IMR-90 (cell line): ENCODE results near the gene GABPB2. TPM values are rescaled to one million over a fixed set of nuclear protein-coding genes. Genes with fewer than 3 reads are reported as not detected.

Experiments used
- ATAC-seq: fragments of 200-7000 bp; cut with Tn5 transposase; 2 replicates; pipeline ENCODE4 v1.9.1; 2020; ENCODE audit warnings: low read depth, mild to moderate bottlenecking, moderate library complexity
- BruUV-seq: library from RNA; stranded (reverse); fragments of 400-500 nt; replicated peaks from 2 replicates; lab custom pipeline; 2021; lab: Mats Ljungman, UMichigan
- CTCF ChIA-PET: fragments of 300-600 bp; formaldehyde crosslinking; extraction: SDS; loops from one replicate; lab custom pipeline; 2021; ENCODE audit warnings: antibody characterized with exemption; lab: Yijun Ruan, JAX
- POLR2A ChIA-PET: fragments of 300-600 bp; sonication (Branson Sonifier 250); formaldehyde crosslinking; loops from one replicate; lab custom pipeline; 2022; ENCODE audit warnings: antibody characterized with exemption; ENCODE audit not compliant: unreplicated experiment; lab: Charles Lee
- DNase-seq: peaks from one replicate; pipeline ENCODE4 v3.0.0; 2013
- H2AFZ ChIP-seq: replicated peaks from 2 replicates; pipeline ENCODE3; 2013; ENCODE audit warnings: low read length, mild to moderate bottlenecking; ENCODE audit not compliant: poor library complexity
- H2AK5ac ChIP-seq: 2 replicates; pipeline ENCODE4 v1.6.1; 2013; ENCODE audit warnings: low read depth, low read length, inconsistent platforms
- H2AK9ac ChIP-seq: replicated peaks from 2 replicates; pipeline ENCODE3; 2013; ENCODE audit warnings: mild to moderate bottlenecking, low read depth, low read length, moderate library complexity; ENCODE audit not compliant: poor library complexity
- H2BK120ac ChIP-seq: 2 replicates; pipeline ENCODE4 v1.6.1; 2013; ENCODE audit warnings: low read depth, low read length, inconsistent platforms
- H2BK15ac ChIP-seq: 3 replicates; pipeline ENCODE4 v1.6.1; 2013; ENCODE audit warnings: low read depth, low read length, inconsistent platforms
- H2BK20ac ChIP-seq: 2 replicates; pipeline ENCODE4 v1.6.1; 2013; ENCODE audit warnings: low read depth, mild to moderate bottlenecking, inconsistent platforms, low read length, moderate library complexity
- H2BK5ac ChIP-seq: 2 replicates; pipeline ENCODE4 v1.6.1; 2013; ENCODE audit warnings: mild to moderate bottlenecking, low read depth, low read length, inconsistent platforms; ENCODE audit not compliant: poor library complexity, severe bottlenecking
- H3K14ac ChIP-seq: replicated peaks from 2 replicates; pipeline ENCODE4 v1.6.1; 2013; ENCODE audit warnings: low read depth, low read length, inconsistent platforms
- H3K18ac ChIP-seq: 2 replicates; pipeline ENCODE4 v1.6.1; 2013; ENCODE audit warnings: low read depth, low read length, control low read depth
- H3K23ac ChIP-seq: 2 replicates; pipeline ENCODE4 v1.6.1; 2013; ENCODE audit warnings: low read depth, low read length, inconsistent platforms
- H3K27ac ChIP-seq: 2 replicates; pipeline ENCODE4 v1.5.1; 2013; ENCODE audit warnings: mild to moderate bottlenecking, control low read depth, low read length; ENCODE audit not compliant: insufficient read depth
- H3K27me3 ChIP-seq: 2 replicates; pipeline ENCODE4 v1.6.1; 2013; ENCODE audit warnings: low read length; ENCODE audit not compliant: control insufficient read depth, insufficient read depth
- H3K36me3 ChIP-seq: 2 replicates; pipeline ENCODE4 v1.6.1; 2013; ENCODE audit warnings: low read length, mixed read lengths; ENCODE audit not compliant: control insufficient read depth, insufficient read depth
- H3K4ac ChIP-seq: 2 replicates; pipeline ENCODE4 v1.6.1; 2013; ENCODE audit warnings: low read depth, low read length, inconsistent platforms
- H3K4me1 ChIP-seq: 2 replicates; pipeline ENCODE4 v1.6.1; 2013; ENCODE audit warnings: low read length, mixed read lengths; ENCODE audit not compliant: control insufficient read depth, insufficient read depth
- H3K4me2 ChIP-seq: 2 replicates; pipeline ENCODE4 v1.6.1; 2013; ENCODE audit warnings: low read depth, mild to moderate bottlenecking, control low read depth, low read length, moderate library complexity
- H3K4me3 ChIP-seq: 2 replicates; pipeline ENCODE4 v1.5.1; 2013; ENCODE audit warnings: low read depth, mild to moderate bottlenecking, control low read depth, low read length, moderate library complexity; ENCODE audit not compliant: insufficient read depth
- H3K56ac ChIP-seq: 2 replicates; pipeline ENCODE4 v1.6.1; 2013; ENCODE audit warnings: low read length, inconsistent platforms; ENCODE audit not compliant: insufficient read depth; ENCODE audit errors: extremely low read depth
- H3K79me1 ChIP-seq, 2 experiments: 2 replicates each; pipeline ENCODE4 v1.6.1; 2013; ENCODE audit warnings: low read length in 2 of 2, inconsistent platforms in 1 of 2, low read depth in 1 of 2
- H3K9ac ChIP-seq: 2 replicates; pipeline ENCODE4 v1.6.1; 2013; ENCODE audit warnings: low read depth, low read length, control low read depth
- H3K9me1 ChIP-seq: 2 replicates; pipeline ENCODE4 v1.6.1; 2013; ENCODE audit warnings: low read length, inconsistent platforms; ENCODE audit not compliant: insufficient read depth
- H3K9me3 ChIP-seq: 2 replicates; pipeline ENCODE4 v1.6.1; 2013; ENCODE audit warnings: low read length; ENCODE audit not compliant: control insufficient read depth, insufficient read depth
- H4K20me1 ChIP-seq: 2 replicates; pipeline ENCODE4 v1.6.1; 2013; ENCODE audit warnings: low read length, inconsistent platforms; ENCODE audit not compliant: insufficient read depth
- H4K5ac ChIP-seq: 2 replicates; pipeline ENCODE4 v1.6.1; 2013; ENCODE audit warnings: mild to moderate bottlenecking, low read depth, low read length, control low read depth
- H4K8ac ChIP-seq, 2 experiments: 2 replicates each; pipeline ENCODE4 v1.6.1; 2013; ENCODE audit warnings: low read depth in 2 of 2, low read length in 2 of 2, control low read depth in 1 of 2, inconsistent platforms in 1 of 2
- H4K91ac ChIP-seq: 2 replicates; pipeline ENCODE4 v1.6.1; 2013; ENCODE audit warnings: low read depth, low read length, inconsistent platforms; ENCODE audit not compliant: insufficient read depth
- BHLHE40 ChIP-seq: fragments of 150-350 bp; IDR thresholded peaks from 2 replicates; pipeline ENCODE4 v1.6.1; 2016; ENCODE audit warnings: mild to moderate bottlenecking, low read depth, low read length
- CEBPB ChIP-seq: IDR thresholded peaks from 2 replicates; pipeline ENCODE4 v1.6.1; 2012; ENCODE audit warnings: low read depth, low read length, improper control_type of control experiment
- CHD1 ChIP-seq: IDR thresholded peaks from 2 replicates; pipeline ENCODE4 v1.6.1; 2012; ENCODE audit warnings: low read depth, low read length, improper control_type of control experiment
- MAFK ChIP-seq: IDR thresholded peaks from 2 replicates; pipeline ENCODE4 v1.6.1; 2012; ENCODE audit warnings: low read depth, low read length, improper control_type of control experiment
- MAZ ChIP-seq: IDR thresholded peaks from 2 replicates; pipeline ENCODE4 v1.6.1; 2012; ENCODE audit warnings: low read depth, mild to moderate bottlenecking, low read length, improper control_type of control experiment, moderate library complexity, borderline replicate concordance
- MXI1 ChIP-seq: IDR thresholded peaks from 2 replicates; pipeline ENCODE4 v1.6.1; 2012; ENCODE audit warnings: low read depth, mild to moderate bottlenecking, low read length, moderate library complexity, borderline replicate concordance
- POLR2A ChIP-seq: IDR thresholded peaks from 2 replicates; pipeline ENCODE4 v1.6.1; 2012; ENCODE audit warnings: mild to moderate bottlenecking, low read depth, low read length
- RAD21 ChIP-seq: IDR thresholded peaks from 2 replicates; pipeline ENCODE4 v1.6.1; 2012; ENCODE audit warnings: low read length, improper control_type of control experiment
- RCOR1 ChIP-seq: IDR thresholded peaks from 2 replicates; pipeline ENCODE4 v1.6.1; 2012; ENCODE audit warnings: mild to moderate bottlenecking, low read length, improper control_type of control experiment; ENCODE audit not compliant: insufficient replicate concordance
- SMC3 ChIP-seq: fragments of 150-350 bp; IDR thresholded peaks from 2 replicates; pipeline ENCODE4 v1.6.1; 2016; ENCODE audit warnings: low read depth, mild to moderate bottlenecking, antibody characterized with exemption, low read length, moderate library complexity
- WGBS, 2 experiments: methylation state at CpG; one replicate each; pipeline versions ENCODE4 v1.1.5 to v1.1.7; 2013; ENCODE audit warnings: missing lambda C conversion rate in 2 of 2; ENCODE audit not compliant: insufficient read length in 1 of 2; ENCODE audit errors: extremely low coverage in 2 of 2; 5-methylcytosine and 5-hydroxymethylcytosine counted together
- dilution Hi-C: fragments of 300-500 bp; cut with HindIII; formaldehyde crosslinking; loops from one replicate; pipeline ENCODE4 v1.14.3; 2018; ENCODE audit warnings: low sequenced_read_pairs; ENCODE audit not compliant: unreplicated experiment
- in situ Hi-C: fragments of 300-500 bp; cut with MboI; formaldehyde crosslinking; loops from 3 replicates; pipeline ENCODE4 v1.14.3; 2019; ENCODE audit warnings: low sequenced_read_pairs, inconsistent platforms, mixed read lengths
- intact Hi-C: fragments of 100-400 bp; cut with micrococcal nuclease; formaldehyde crosslinking; loops from 2 replicates; pipeline ENCODE4 v1.10.0; 2022
- polyA plus RNA-seq, 3 experiments: library from polyadenylated mRNA; depleted of rRNA; stranded (reverse); fragments of >200 nt; gene quantifications; 2 replicates each; pipeline ENCODE4 v1.2.3, GENCODE V29; 2012; ENCODE audit warnings: low replicate concordance in 1 of 3
- total RNA-seq: library from RNA; depleted of rRNA; stranded (reverse); fragments of >200 nt; gene quantifications from 2 replicates; pipeline ENCODE4 v1.2.3, GENCODE V29; 2012
- TF ChIP-seq, protein P1 (sequence below): conservative IDR thresholded peaks from 2 replicates; pipeline ENCODE4 v1.5.1; 2012; ENCODE audit warnings: mild to moderate bottlenecking, low read depth, low read length, improper control_type of control experiment
- TF ChIP-seq, protein P2 (sequence below): fragments of 150-350 bp; IDR thresholded peaks from 2 replicates; pipeline ENCODE4 v1.6.1; 2016; ENCODE audit warnings: low read depth, mild to moderate bottlenecking, low read length, moderate library complexity, borderline replicate concordance
- TF ChIP-seq, protein P3 (sequence below): fragments of 150-350 bp; IDR thresholded peaks from 2 replicates; pipeline ENCODE4 v1.6.1; 2017; ENCODE audit warnings: mild to moderate bottlenecking, antibody characterized with exemption, low read length, low read depth

GABPB2 gene
- total and polyA plus RNA-seq, 2 of the 4 experiments (the other 2 are of a cell fraction): 7.5 to 12.9 TPM

DNA sequence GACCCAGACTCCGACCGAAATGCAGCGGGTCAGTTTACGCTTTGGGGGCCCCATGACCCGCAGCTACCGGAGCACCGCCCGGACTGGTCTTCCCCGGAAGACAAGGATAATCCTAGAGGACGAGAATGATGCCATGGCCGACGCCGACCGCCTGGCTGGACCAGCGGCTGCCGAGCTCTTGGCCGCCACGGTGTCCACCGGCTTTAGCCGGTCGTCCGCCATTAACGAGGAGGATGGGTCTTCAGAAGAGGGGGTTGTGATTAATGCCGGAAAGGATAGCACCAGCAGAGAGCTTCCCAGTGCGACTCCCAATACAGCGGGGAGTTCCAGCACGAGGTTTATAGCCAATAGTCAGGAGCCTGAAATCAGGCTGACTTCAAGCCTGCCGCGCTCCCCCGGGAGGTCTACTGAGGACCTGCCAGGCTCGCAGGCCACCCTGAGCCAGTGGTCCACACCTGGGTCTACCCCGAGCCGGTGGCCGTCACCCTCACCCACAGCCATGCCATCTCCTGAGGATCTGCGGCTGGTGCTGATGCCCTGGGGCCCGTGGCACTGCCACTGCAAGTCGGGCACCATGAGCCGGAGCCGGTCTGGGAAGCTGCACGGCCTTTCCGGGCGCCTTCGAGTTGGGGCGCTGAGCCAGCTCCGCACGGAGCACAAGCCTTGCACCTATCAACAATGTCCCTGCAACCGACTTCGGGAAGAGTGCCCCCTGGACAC is 22.5 kb upstream of the GABPB2 start:
- Histone ChIP-seq H2BK5ac (peak overlapping the region; percentile 62), H3K36me3 (peaks cover 16% of the 10 kb centered on the region), H2BK20ac (no peak overlapping the region), H3K23ac (peak overlapping the region; percentile 93), H4K5ac (peak overlapping the region; percentile 74), H4K8ac (peak overlapping the region; percentile 96 to 99), H3K14ac (peak overlapping the region; percentile 81), H3K27me3 (no peaks in the 10 kb centered on the region), H3K9me3 (no peaks in the 10 kb centered on the region), H3K18ac (peak overlapping the region; percentile 44), H2AK9ac (peak overlapping the region; percentile 96), H3K4me1 (peaks cover 8% of the 10 kb centered on the region), H4K91ac (peak overlapping the region; percentile 80), H3K27ac (peak overlapping the region; percentile 88), H3K4me3 (peak overlapping the region; percentile 65), H4K20me1 (0 out of 2 replicates have a peak, but pooled peaks cover 8% of the 10 kb centered on the region), H2AK5ac (peak overlapping the region; percentile 87), H2AFZ (peak overlapping the region; percentile 95), H3K56ac (peak overlapping the region; percentile 61; the same call in 1 of the 2 replicates), H3K4me2 (peak overlapping the region; percentile 86), H2BK120ac (peak overlapping the region; percentile 69; the same call in 1 of the 2 replicates), H3K9ac (peak overlapping the region; percentile 78), H3K4ac (peak overlapping the region; percentile 82), H3K9me1 (peaks cover 7% of the 10 kb centered on the region; the same call in 1 of the 2 replicates), H3K79me1 (peaks cover 6 to 49% of the 10 kb centered on the region in 2 experiments; a peak in 3 of 4 replicates), H2BK15ac (peak overlapping the region; percentile 15; the same call in 1 of the 3 replicates)
- POLR2A ChIA-PET: interaction anchor here (1.0 to 1.1 kb wide), 2 partner anchors 12 to 42 kb away, joined by 3 to 4 read pairs; partner anchors contain the start of genes CDC42SE1 and MINDY1
- DNase-seq: peak; percentile 57
- CTCF ChIA-PET: interaction anchor here (0.6 to 1.4 kb wide), 3 partner anchors 51 to 1108 kb away, joined by 3 read pairs; no protein-coding TSS in a partner anchor
- in situ Hi-C loops: no loop called here
- dilution Hi-C loops: no loop called here
- 3% methylated on average over 31 of the region's 48 CpGs; no CpG with 5 or more reads in 1 of the 2 experiments for WGBS, 2 experiments
- intact Hi-C loops: no loop called here
- peak; percentile 60 for ATAC-seq
- TSS peak; percentile 76 for BruUV-seq
- peak; percentile 15; the same call in 1 of the 2 replicates for TF ChIP-seq POLR2A
- no peak for TF ChIP-seq CEBPB
- TF ChIP-seq RAD21: 0 out of 2 replicates have a peak, but pooled peaks have one; percentile 4
- peak; percentile 70; the same call in 1 of the 2 replicates for TF ChIP-seq MXI1
- TF ChIP-seq SMC3: no peak
- no peak for TF ChIP-seq MAFK
- TF ChIP-seq, protein P1, sequence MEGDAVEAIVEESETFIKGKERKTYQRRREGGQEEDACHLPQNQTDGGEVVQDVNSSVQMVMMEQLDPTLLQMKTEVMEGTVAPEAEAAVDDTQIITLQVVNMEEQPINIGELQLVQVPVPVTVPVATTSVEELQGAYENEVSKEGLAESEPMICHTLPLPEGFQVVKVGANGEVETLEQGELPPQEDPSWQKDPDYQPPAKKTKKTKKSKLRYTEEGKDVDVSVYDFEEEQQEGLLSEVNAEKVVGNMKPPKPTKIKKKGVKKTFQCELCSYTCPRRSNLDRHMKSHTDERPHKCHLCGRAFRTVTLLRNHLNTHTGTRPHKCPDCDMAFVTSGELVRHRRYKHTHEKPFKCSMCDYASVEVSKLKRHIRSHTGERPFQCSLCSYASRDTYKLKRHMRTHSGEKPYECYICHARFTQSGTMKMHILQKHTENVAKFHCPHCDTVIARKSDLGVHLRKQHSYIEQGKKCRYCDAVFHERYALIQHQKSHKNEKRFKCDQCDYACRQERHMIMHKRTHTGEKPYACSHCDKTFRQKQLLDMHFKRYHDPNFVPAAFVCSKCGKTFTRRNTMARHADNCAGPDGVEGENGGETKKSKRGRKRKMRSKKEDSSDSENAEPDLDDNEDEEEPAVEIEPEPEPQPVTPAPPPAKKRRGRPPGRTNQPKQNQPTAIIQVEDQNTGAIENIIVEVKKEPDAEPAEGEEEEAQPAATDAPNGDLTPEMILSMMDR: peak; percentile 43
- no peak for TF ChIP-seq RCOR1
- no peak; the same call in 1 of the 2 replicates for TF ChIP-seq BHLHE40
- TF ChIP-seq, protein P2, sequence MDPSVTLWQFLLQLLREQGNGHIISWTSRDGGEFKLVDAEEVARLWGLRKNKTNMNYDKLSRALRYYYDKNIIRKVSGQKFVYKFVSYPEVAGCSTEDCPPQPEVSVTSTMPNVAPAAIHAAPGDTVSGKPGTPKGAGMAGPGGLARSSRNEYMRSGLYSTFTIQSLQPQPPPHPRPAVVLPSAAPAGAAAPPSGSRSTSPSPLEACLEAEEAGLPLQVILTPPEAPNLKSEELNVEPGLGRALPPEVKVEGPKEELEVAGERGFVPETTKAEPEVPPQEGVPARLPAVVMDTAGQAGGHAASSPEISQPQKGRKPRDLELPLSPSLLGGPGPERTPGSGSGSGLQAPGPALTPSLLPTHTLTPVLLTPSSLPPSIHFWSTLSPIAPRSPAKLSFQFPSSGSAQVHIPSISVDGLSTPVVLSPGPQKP: no peak
- TF ChIP-seq MAZ: no peak; the same call in 1 of the 2 replicates
- no peak for TF ChIP-seq CHD1
- TF ChIP-seq, protein P3, sequence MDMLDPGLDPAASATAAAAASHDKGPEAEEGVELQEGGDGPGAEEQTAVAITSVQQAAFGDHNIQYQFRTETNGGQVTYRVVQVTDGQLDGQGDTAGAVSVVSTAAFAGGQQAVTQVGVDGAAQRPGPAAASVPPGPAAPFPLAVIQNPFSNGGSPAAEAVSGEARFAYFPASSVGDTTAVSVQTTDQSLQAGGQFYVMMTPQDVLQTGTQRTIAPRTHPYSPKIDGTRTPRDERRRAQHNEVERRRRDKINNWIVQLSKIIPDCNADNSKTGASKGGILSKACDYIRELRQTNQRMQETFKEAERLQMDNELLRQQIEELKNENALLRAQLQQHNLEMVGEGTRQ: no peak
